Trophoblast cell (in vitro differentiated cells and primary cell): ENCODE results near the gene SEPTIN10.

Experiments
- DNase-seq, 2 donors: peaks; one replicate each; pipeline ENCODE4 v3.0.0-alpha.2; 2016
- H2AFZ ChIP-seq: 2 replicates; pipeline ENCODE4 v1.6.1; 2013; ENCODE audit warnings: low read length, moderate library complexity, mild to moderate bottlenecking; ENCODE audit not compliant: insufficient read depth, poor library complexity
- H2AK5ac ChIP-seq: 2 replicates; pipeline ENCODE4 v1.6.1; 2013; ENCODE audit warnings: mild to moderate bottlenecking, low read length
- H2BK120ac ChIP-seq: 2 replicates; pipeline ENCODE4 v1.6.1; 2013; ENCODE audit warnings: low read length, mild to moderate bottlenecking, moderate library complexity; ENCODE audit not compliant: insufficient read depth, poor library complexity
- H2BK12ac ChIP-seq: 2 replicates; pipeline ENCODE4 v1.6.1; 2013; ENCODE audit warnings: mild to moderate bottlenecking, low read length, moderate library complexity
- H2BK5ac ChIP-seq: 2 replicates; pipeline ENCODE4 v1.6.1; 2013; ENCODE audit warnings: low read length, low read depth, moderate library complexity, mild to moderate bottlenecking; ENCODE audit not compliant: poor library complexity
- H3K14ac ChIP-seq: 2 replicates; pipeline ENCODE4 v1.6.1; 2013; ENCODE audit warnings: mild to moderate bottlenecking, low read length
- H3K18ac ChIP-seq: 2 replicates; pipeline ENCODE4 v1.6.1; 2013; ENCODE audit warnings: mild to moderate bottlenecking, low read length
- H3K23ac ChIP-seq: 2 replicates; pipeline ENCODE4 v1.6.1; 2013; ENCODE audit warnings: low read length
- H3K27ac ChIP-seq: 2 replicates; pipeline ENCODE4 v1.5.1; 2013; ENCODE audit warnings: low read depth, mild to moderate bottlenecking, inconsistent platforms, low read length, moderate library complexity
- H3K27me3 ChIP-seq: 2 replicates; pipeline ENCODE4 v1.6.1; 2013; ENCODE audit warnings: inconsistent platforms, mild to moderate bottlenecking, low read length, moderate library complexity; ENCODE audit not compliant: insufficient read depth
- H3K36me3 ChIP-seq, 2 experiments: 1 replicate in 1 of 2; 2 replicates in 1 of 2; pipeline ENCODE4 v1.6.1; 2013; ENCODE audit warnings: low read length in 2 of 2, mild to moderate bottlenecking in 2 of 2, moderate library complexity in 1 of 2; ENCODE audit not compliant: insufficient read depth in 2 of 2, control insufficient read depth in 1 of 2
- H3K4ac ChIP-seq: 2 replicates; pipeline ENCODE4 v1.6.1; 2013; ENCODE audit warnings: low read depth, mild to moderate bottlenecking, low read length, moderate library complexity
- H3K4me1 ChIP-seq, 2 experiments: 1 replicate in 1 of 2; 2 replicates in 1 of 2; pipeline ENCODE4 v1.6.1; 2013; ENCODE audit warnings: low read length in 2 of 2, mild to moderate bottlenecking in 2 of 2, moderate library complexity in 1 of 2; ENCODE audit not compliant: insufficient read depth in 2 of 2, control insufficient read depth in 1 of 2
- H3K4me2 ChIP-seq: 2 replicates; pipeline ENCODE4 v1.6.1; 2013; ENCODE audit warnings: inconsistent platforms, mild to moderate bottlenecking, low read length, moderate library complexity
- H3K4me3 ChIP-seq: 2 replicates; pipeline ENCODE4 v1.5.1; 2013; ENCODE audit warnings: mild to moderate bottlenecking, low read depth, low read length, inconsistent platforms
- H3K79me1 ChIP-seq: one replicate; pipeline ENCODE4 v1.6.1; 2013; ENCODE audit warnings: low read length
- H3K79me2 ChIP-seq: 2 replicates; pipeline ENCODE4 v1.6.1; 2013; ENCODE audit warnings: low read length, mild to moderate bottlenecking; ENCODE audit not compliant: control insufficient read depth, insufficient read depth, poor library complexity
- H3K9ac ChIP-seq: 2 replicates; pipeline ENCODE4 v1.6.1; 2013; ENCODE audit warnings: mild to moderate bottlenecking, low read length
- H3K9me3 ChIP-seq: 2 replicates; pipeline ENCODE4 v1.6.1; 2013; ENCODE audit warnings: low read depth, mild to moderate bottlenecking, control low read depth, inconsistent platforms, low read length; ENCODE audit not compliant: insufficient read depth
- H4K12ac ChIP-seq: 2 replicates; pipeline ENCODE4 v1.6.1; 2013; ENCODE audit warnings: low read depth, mild to moderate bottlenecking, low read length, moderate library complexity
- H4K8ac ChIP-seq: 2 replicates; pipeline ENCODE4 v1.6.1; 2013; ENCODE audit warnings: low read depth, mild to moderate bottlenecking, low read length, moderate library complexity
- H4K91ac ChIP-seq: one replicate; pipeline ENCODE4 v1.6.1; 2013; ENCODE audit warnings: low read depth, mild to moderate bottlenecking, low read length, moderate library complexity
- WGBS: extraction: QIAGEN DNeasy Blood & Tissue Kit; methylation state at CpG from one replicate; pipeline ENCODE4 v1.1.7; 2013; ENCODE audit warnings: missing lambda C conversion rate; ENCODE audit not compliant: insufficient read length, insufficient coverage; ENCODE audit errors: extremely low coverage; 5-methylcytosine and 5-hydroxymethylcytosine counted together

SEPTIN10 gene

DNA sequence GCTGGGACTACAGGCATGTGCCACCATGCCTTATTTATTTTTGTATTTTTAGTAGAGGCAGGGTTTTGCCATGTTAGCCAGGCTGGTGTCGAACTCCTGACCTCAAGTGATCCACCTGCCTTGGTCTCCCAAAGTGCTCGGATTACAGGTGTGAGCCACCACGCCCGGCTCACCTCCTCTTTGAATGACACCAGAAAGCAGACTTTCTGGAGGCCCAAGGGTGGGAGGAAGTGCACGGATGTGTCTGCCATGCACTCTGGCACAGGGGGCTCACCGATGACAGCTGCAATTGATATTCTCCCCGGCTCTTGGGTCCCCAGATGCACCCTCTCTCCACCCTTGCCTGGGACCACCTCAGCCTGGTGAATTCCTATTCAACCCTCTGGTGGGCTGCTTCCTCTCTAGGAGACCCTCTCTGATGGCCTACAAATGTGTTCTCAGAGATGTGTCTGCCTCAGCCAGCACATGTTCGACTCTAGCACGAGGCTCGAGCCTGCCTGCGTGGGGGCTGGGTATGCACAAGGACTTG lies 87.3 kb downstream of the SEPTIN10 start:
- Histone ChIP-seq H3K9me3 (peaks cover 3% of the 10 kb centered on the region), H3K4me3 (no peak overlapping the region), H2AFZ (no peak overlapping the region), H2AK5ac (no peak overlapping the region), H3K18ac (no peak overlapping the region), H3K4me1 (peaks cover 11 to 20% of the 10 kb centered on the region in 2 experiments), H3K79me1 (peaks cover 2% of the 10 kb centered on the region), H3K79me2 (no peaks in the 10 kb centered on the region), H4K91ac (no peak overlapping the region), H2BK5ac (no peak overlapping the region), H3K36me3 (no peaks in the 10 kb centered on the region), H2BK120ac (no peak overlapping the region), H3K4ac (no peak overlapping the region), H4K8ac (no peak overlapping the region), H3K14ac (no peak overlapping the region), H3K27me3 (no peaks in the 10 kb centered on the region), H3K23ac (no peak overlapping the region), H2BK12ac (no peak overlapping the region), H3K4me2 (no peak overlapping the region), H4K12ac (no peak overlapping the region), H3K9ac (no peak overlapping the region), H3K27ac (no peak overlapping the region)
- DNase-seq = no peak
- WGBS = no CpG with 5 or more reads among the region's 11 CpGs

GRCh38 chr2:109525836-109526235 lies 87.9 kb downstream of the SEPTIN10 start:
- no peak overlapping the region for H4K91ac ChIP-seq
- H2BK5ac ChIP-seq = no peak overlapping the region
- peaks cover 3% of the 10 kb centered on the region for H3K9me3 ChIP-seq
- no peaks in the 10 kb centered on the region for H3K36me3 ChIP-seq
- H3K14ac ChIP-seq = no peak overlapping the region
- H3K4me2 ChIP-seq = no peak overlapping the region
- no peak overlapping the region for H3K18ac ChIP-seq
- no peak for DNase-seq
- no CpG with 5 or more reads among the region's 4 CpGs for WGBS
- no peak overlapping the region for H2AFZ ChIP-seq
- no peak overlapping the region for H3K27ac ChIP-seq
- H2BK12ac ChIP-seq = no peak overlapping the region
- H4K8ac ChIP-seq = no peak overlapping the region
- H3K79me1 ChIP-seq = peaks cover 2% of the 10 kb centered on the region
- peaks cover 11 to 20% of the 10 kb centered on the region in 2 experiments for H3K4me1 ChIP-seq
- no peak overlapping the region for H3K9ac ChIP-seq
- H3K23ac ChIP-seq = no peak overlapping the region
- no peak overlapping the region for H2AK5ac ChIP-seq
- H3K79me2 ChIP-seq = no peaks in the 10 kb centered on the region
- no peak overlapping the region for H4K12ac ChIP-seq
- no peak overlapping the region for H3K4ac ChIP-seq
- no peak overlapping the region for H3K4me3 ChIP-seq
- H3K27me3 ChIP-seq = no peaks in the 10 kb centered on the region
- H2BK120ac ChIP-seq = no peak overlapping the region

- Histone ChIP-seq H4K8ac (no peak overlapping the region), H2BK120ac (no peak overlapping the region), H2BK5ac (no peak overlapping the region), H4K91ac (no peak overlapping the region), H2AK5ac (no peak overlapping the region), H3K27ac (no peak overlapping the region), H3K79me1 (peaks cover 2% of the 10 kb centered on the region), H3K4ac (no peak overlapping the region), H3K18ac (no peak overlapping the region), H4K12ac (no peak overlapping the region), H3K14ac (no peak overlapping the region), H3K4me2 (no peak overlapping the region), H2AFZ (no peak overlapping the region), H2BK12ac (no peak overlapping the region), H3K23ac (no peak overlapping the region), H3K79me2 (no peaks in the 10 kb centered on the region), H3K36me3 (no peaks in the 10 kb centered on the region), H3K27me3 (no peaks in the 10 kb centered on the region), H3K4me1 (peaks cover 11 to 12% of the 10 kb centered on the region in 2 experiments), H3K9me3 (no peaks in the 10 kb centered on the region), H3K9ac (no peak overlapping the region), H3K4me3 (no peak overlapping the region)
- no CpG with 5 or more reads among the region's 13 CpGs for WGBS
- DNase-seq = no peak
These were observed 90.0 kb downstream of the SEPTIN10 start for GRCh38 chr2:109523536-109524361.

DNA sequence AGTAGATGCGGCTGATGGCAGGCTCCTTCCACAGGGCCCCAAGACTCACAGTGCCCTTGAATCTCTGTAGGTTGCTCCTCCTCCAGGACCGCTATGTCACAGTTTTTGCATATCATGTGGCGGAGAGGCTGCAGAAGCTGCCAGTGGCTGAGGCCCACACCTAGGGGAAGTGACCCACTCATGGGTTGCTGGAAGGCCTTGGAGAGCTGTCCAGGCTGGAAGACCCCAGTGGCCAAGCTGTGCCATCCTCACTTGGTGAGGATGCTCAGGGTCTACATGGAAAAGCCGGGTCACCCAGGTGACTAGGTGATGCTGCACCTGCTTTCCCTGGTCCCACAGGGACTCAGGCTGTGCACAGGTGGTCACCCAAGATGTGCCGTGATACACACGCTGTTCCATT lies 90.6 kb downstream of the SEPTIN10 start:
- Histone ChIP-seq H3K79me1 (no peaks in the 10 kb centered on the region), H3K4ac (no peak overlapping the region)

More for the DNA sequence above, 90.6 kb downstream of the SEPTIN10 start:
- Histone ChIP-seq H2BK12ac (no peak overlapping the region), H3K4me1 (peaks cover 6 to 7% of the 10 kb centered on the region in 2 experiments), H3K27me3 (no peaks in the 10 kb centered on the region), H2AK5ac (no peak overlapping the region), H3K9ac (no peak overlapping the region), H4K12ac (no peak overlapping the region), H3K18ac (no peak overlapping the region), H3K79me2 (no peaks in the 10 kb centered on the region), H3K4me3 (no peak overlapping the region), H3K27ac (no peak overlapping the region), H4K91ac (no peak overlapping the region), H2AFZ (no peak overlapping the region), H4K8ac (no peak overlapping the region), H2BK120ac (no peak overlapping the region), H3K9me3 (no peaks in the 10 kb centered on the region), H3K14ac (no peak overlapping the region), H3K23ac (no peak overlapping the region), H3K36me3 (no peaks in the 10 kb centered on the region), H3K4me2 (no peak overlapping the region), H2BK5ac (no peak overlapping the region)
- DNase-seq = no peak
- no CpG with 5 or more reads among the region's 6 CpGs for WGBS
